Bronchial epithelial cell (primary cell): Measurements from ENCODE around the gene ALDH3B2. TPM values are rescaled to one million over a fixed set of nuclear protein-coding genes. Genes with fewer than 3 reads are reported as not detected.
"Not testable (repeated sequence)": the region's sequence is repeated elsewhere in the genome, so short reads cannot be mapped to it uniquely, and the experiment has no call there.

Source experiments
- DNase-seq: peaks from one replicate; pipeline ENCODE4 v3.0.0-alpha.2; 2010; ENCODE audit warnings: low read depth
- FAIRE-seq: peaks from 2 replicates; lab custom pipeline; 2011; peaks lifted over from hg19 to GRCh38; lab: Jason Lieb, UNC
- H3K27me3 ChIP-seq: 2 replicates; pipeline ENCODE4 v1.5.1; 2011; ENCODE audit warnings: low read length; ENCODE audit not compliant: control insufficient read depth, insufficient read depth
- H3K36me3 ChIP-seq: 2 replicates; pipeline ENCODE4 v1.5.1; 2011; ENCODE audit warnings: low read length; ENCODE audit not compliant: control insufficient read depth, insufficient read depth
- H3K4me3 ChIP-seq: 2 replicates; pipeline ENCODE4 v1.5.1; 2011; ENCODE audit warnings: mild to moderate bottlenecking, low read depth, low read length, control low read depth
- total RNA-seq: library from RNA; depleted of rRNA; stranded (reverse); fragments of >200 nt; gene quantifications from 2 replicates; pipeline ENCODE4 v1.2.1, GENCODE V29; 2014
- TF ChIP-seq, protein P1 (sequence below): IDR thresholded peaks from 2 replicates; pipeline ENCODE4 v1.5.1; 2011; ENCODE audit warnings: mild to moderate bottlenecking, moderate library complexity, low read length, control low read depth, inconsistent platforms; ENCODE audit not compliant: insufficient read depth, severe bottlenecking

The ALDH3B2 gene
- total RNA-seq, 1 donor from 2014 or later, result 17.9 TPM

DNA sequence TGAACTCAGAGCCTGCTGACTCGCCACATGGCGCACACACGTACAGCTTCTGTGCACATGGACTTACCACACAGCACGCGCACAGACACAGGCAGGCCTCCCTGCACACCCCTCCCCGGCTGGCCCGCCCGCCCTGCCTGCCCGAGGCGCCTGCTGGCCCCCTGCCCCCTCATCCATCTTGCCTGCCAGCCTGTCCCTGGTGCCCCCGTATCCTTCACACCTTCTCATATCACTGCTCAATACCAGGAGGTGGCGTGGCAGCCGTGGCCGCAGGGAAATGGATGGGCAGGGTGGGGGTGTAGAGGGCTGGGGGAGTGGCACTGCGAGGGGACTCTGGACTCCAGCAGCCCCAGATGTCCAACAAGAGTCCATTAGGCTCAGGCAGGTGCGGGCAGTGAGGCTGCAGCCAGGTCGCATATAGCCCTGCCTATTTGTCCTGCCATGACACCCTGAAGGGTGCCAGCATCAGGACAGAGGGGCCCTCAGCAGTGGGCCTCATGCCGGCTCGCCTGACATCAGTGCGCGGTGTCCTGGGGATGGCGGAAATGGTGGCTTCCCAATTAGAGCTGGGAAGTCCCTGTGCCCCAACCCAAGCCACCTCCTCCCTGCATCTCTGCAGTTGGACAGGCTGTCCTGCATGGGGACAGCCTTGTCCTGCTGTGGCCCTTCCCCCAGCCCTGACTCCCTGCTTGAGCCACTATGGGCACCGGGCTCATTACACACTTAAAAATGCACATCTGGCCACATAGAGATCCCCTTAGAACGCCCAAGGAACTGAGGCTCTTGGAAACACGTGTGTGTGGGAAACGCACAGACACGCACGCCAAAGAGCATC lies 32.9 kb downstream of the ALDH3B2 start:
- Histone ChIP-seq H3K27me3 (no peaks in the 10 kb centered on the region), H3K36me3 (no peaks in the 10 kb centered on the region), H3K4me3 (no peak overlapping the region)
- DNase-seq (no peak), FAIRE-seq (no peak)
- TF ChIP-seq, protein P1, sequence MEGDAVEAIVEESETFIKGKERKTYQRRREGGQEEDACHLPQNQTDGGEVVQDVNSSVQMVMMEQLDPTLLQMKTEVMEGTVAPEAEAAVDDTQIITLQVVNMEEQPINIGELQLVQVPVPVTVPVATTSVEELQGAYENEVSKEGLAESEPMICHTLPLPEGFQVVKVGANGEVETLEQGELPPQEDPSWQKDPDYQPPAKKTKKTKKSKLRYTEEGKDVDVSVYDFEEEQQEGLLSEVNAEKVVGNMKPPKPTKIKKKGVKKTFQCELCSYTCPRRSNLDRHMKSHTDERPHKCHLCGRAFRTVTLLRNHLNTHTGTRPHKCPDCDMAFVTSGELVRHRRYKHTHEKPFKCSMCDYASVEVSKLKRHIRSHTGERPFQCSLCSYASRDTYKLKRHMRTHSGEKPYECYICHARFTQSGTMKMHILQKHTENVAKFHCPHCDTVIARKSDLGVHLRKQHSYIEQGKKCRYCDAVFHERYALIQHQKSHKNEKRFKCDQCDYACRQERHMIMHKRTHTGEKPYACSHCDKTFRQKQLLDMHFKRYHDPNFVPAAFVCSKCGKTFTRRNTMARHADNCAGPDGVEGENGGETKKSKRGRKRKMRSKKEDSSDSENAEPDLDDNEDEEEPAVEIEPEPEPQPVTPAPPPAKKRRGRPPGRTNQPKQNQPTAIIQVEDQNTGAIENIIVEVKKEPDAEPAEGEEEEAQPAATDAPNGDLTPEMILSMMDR, result no peak

DNA sequence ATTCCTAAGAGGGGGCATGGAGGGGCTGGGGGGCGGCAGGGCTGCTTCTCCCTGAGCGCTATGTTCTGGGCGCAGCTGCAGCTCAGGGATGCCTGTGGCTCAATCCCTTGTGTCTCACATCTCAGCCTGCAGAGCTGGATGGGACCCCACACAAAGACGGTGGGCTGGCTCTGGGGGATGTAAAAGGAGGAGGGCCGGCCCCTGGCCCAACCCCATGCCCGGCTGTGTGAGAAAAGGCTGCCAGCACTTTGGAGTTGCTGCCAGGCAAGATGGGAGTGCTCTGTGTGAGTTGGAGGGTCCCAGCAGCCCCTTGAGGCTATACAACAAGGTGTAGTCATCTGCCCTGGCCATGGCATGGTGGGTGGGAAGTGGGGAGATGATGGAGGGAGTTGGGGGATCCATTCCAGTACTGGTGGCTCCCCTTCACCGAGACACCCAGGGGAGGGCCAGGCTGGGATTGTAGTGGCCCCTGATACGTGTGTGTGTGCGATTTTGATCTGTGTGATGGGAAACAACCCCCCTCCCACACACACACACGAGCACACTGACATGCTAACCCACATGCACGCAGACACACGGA lies 33.6 kb downstream of the ALDH3B2 start:
- DNase-seq (no peak), FAIRE-seq (peak; percentile 60)
- TF ChIP-seq, protein P1, result no peak
- no peaks in the 10 kb centered on the region for H3K27me3 ChIP-seq
- no peak overlapping the region for H3K4me3 ChIP-seq
- no peaks in the 10 kb centered on the region for H3K36me3 ChIP-seq

DNA sequence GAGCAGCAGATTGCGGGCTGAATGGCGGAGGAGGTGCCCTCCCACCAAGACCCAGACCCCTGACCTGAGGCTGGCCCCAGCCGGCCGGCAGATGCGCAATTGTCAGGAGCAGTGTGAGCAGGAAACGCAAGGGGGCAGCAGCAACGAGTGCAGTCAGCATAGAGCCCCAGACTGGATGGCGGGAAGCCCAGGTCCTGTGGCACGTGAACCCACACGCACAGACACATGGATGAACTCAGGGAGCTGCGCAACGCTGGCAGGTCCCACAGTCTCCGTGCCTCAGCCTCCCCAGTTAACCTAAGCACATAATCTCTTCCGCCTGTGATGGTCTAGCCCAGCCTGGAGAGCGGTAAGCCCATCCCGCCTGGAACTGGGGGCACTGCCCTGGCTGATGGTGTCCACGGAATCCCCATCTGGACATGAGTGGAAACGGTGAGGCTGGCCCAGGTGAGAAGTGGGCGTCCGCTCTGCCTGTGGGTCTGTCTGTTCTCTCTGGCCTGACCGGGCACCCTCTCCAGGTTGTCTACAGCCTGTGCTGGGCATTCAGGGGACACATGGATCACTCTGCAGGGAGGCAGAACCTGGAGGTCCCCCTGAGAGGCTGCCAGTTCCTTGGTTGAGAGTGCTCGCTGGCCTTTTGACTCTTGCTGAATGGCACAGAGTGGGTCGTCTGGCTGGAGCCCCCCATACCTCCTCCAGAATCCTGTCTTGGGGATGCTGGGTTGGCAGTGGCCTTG lies 34.2 kb downstream of the ALDH3B2 start:
- DNase-seq (peak; percentile 23), FAIRE-seq (no peak)
- H3K27me3 ChIP-seq, result no peaks in the 10 kb centered on the region

DNA sequence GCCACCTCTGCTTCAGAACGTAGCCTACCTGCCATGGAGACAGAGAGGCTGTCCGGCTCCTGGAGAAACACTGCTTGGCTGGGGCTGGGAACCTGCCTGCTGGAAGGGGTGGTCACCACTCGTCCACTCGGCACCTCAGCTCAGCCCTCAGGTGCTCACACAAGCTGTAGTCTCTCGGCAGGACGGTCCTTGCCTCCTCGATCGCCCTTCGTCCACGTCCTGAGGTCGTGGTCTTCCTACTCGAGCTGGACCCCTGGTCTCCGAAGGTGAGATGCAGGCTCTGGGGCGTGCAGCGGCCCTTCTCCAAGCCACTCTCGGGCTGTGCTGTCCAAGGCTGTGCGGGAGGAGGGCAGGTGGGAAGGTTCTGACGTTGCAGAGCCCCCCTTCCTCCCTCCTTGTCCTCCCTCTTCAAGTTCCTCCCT lies 35.0 kb downstream of the ALDH3B2 start, which contains the start of gene TBX10:
TBX10 (minus strand) TSS at position 326 of the 422 bp plus-strand sequence; CDS start at position 35, 291 bp downstream.
- FAIRE-seq (no peak), DNase-seq (no peak)
- H3K4me3 ChIP-seq, result no peak within 1 kb of the TSS
- TF ChIP-seq, protein P1, result no peak
- no peaks in the 10 kb centered on the region for H3K27me3 ChIP-seq
- no peaks in the 10 kb centered on the region for H3K36me3 ChIP-seq

More for the DNA sequence above, 34.2 kb downstream of the ALDH3B2 start:
- TF ChIP-seq, protein P1, result peak; percentile 89
- no peak overlapping the region for H3K4me3 ChIP-seq
- H3K36me3 ChIP-seq, result no peaks in the 10 kb centered on the region

DNA sequence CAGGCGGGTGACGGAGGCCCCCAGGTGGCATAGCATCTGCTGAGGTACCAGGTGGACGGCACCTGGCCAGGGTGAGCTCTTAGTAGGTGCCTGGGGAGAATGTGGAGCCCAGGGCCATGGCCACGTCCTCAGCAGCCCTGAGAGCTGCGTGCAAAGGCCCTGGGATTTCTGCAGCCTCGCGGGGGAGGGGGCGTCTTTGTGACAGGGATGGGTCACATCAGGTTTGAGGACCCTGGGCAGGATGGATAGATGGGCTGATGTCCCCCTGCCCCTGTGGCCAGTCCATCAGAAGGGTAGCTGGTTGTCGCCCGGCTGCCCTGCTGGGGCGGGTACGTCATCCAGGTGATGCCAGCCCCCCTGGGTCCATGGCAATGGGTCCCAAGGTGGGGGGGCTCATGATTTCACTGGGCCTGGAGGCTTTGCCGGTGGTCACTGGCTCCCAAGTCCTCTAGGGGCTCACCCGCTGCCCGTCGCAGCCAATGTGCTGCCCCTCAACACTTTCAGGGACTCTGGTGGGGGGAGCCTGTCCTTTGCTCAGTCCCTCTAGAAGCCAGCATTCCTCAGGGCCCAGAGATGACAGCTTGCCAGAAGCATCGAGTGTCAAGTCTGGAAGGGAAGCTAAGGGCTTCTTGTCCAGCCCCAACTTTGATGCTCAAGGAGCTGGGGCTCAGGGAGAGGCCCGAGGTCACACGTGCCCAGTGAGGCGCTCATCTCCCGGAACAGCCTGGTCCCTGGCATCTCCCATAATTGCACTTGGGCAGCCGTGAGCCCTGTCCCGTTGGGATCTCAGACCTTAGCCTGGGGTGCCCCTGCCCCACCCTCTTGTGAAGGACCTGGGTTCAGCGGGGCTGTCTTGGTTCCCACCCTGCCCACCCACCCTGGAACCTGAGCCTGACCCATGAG lies 35.6 kb downstream of the ALDH3B2 start:
- DNase-seq, result no peak

DNA sequence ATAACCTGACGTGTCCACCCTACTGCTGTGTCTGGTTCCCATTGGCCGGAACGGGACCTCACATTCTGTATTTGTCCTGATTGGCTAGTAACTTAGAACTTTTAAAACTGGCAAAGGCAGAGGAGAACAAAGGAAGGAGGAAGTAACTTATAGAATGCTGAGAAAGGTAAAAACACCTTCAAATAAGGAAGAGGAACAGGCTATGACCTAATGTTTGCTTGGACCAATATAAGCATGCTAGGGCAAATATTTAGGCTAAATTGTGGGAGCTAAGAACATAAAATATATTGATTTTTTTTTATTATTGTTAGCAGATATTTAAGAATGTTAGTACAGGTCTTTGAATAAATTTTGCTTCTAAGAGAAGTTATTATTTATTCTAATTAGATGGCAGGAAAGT lies 37.0 kb downstream of the ALDH3B2 start:
- not testable (repeated sequence) for H3K27me3 ChIP-seq, FAIRE-seq, DNase-seq, H3K36me3 ChIP-seq, H3K4me3 ChIP-seq

More for the DNA sequence above, 35.6 kb downstream of the ALDH3B2 start:
- TF ChIP-seq, protein P1, result no peak
- H3K27me3 ChIP-seq, result no peaks in the 10 kb centered on the region
- FAIRE-seq, result no peak
- no peaks in the 10 kb centered on the region for H3K36me3 ChIP-seq
- no peak overlapping the region for H3K4me3 ChIP-seq
